Retinal pigment epithelial cell (primary cell): ENCODE data around the gene TGM2.

Source experiments
- DNase-seq: peaks from one replicate; pipeline ENCODE4 v3.0.0-alpha.2; 2010; ENCODE audit warnings: low read depth
- H3K4me3 ChIP-seq: 2 replicates; pipeline ENCODE4 v1.5.1; 2011; ENCODE audit warnings: mild to moderate bottlenecking, low read length, control low read depth, moderate library complexity
- CTCF ChIP-seq: conservative IDR thresholded peaks from 2 replicates; pipeline ENCODE4 v1.5.1; 2011; ENCODE audit warnings: low read depth, low read length, control low read depth, inconsistent platforms

The TGM2 gene

GRCh38 chr20:38159957-38160756 lies 4.9 kb downstream of the TGM2 start:
- no peak for TF ChIP-seq CTCF
- no peak for DNase-seq
- H3K4me3 ChIP-seq = no peak overlapping the region

- TF ChIP-seq CTCF = no peak
- H3K4me3 ChIP-seq = no peak overlapping the region
- DNase-seq = no peak
These were observed 5.5 kb downstream of the TGM2 start for GRCh38 chr20:38159566-38159956.

GRCh38 chr20:38158701-38159351 lies 6.2 kb downstream of the TGM2 start:
- TF ChIP-seq CTCF = no peak
- DNase-seq = no peak
- H3K4me3 ChIP-seq = no peak overlapping the region

GRCh38 chr20:38157635-38158495 lies 7.2 kb downstream of the TGM2 start:
- no peak for DNase-seq
- H3K4me3 ChIP-seq = no peak overlapping the region
- no peak for TF ChIP-seq CTCF

- no peak for TF ChIP-seq CTCF
- no peak for DNase-seq
- H3K4me3 ChIP-seq = no peak overlapping the region
These were observed 8.0 kb downstream of the TGM2 start for GRCh38 chr20:38156888-38157634.

- no peak for TF ChIP-seq CTCF
- no peak overlapping the region for H3K4me3 ChIP-seq
- DNase-seq = no peak
These were observed 8.8 kb downstream of the TGM2 start for GRCh38 chr20:38156280-38156679.
